ENCODE data around the gene EML3. TPM values are rescaled to one million over a fixed set of nuclear protein-coding genes. Genes with fewer than 3 reads are reported as not detected.

Gene EML3
- polyA plus RNA-seq, 2 of the 4 experiments (the other 2 are of a cell fraction): 15.2 to 27.2 TPM

- TF ChIP-seq EP300 (IDR thresholded peaks at IDR 0.05) (no peak), POLR2AphosphoS2 (conservative IDR thresholded peaks at IDR 0.05; ENCODE audit: low read length) (no peak), CHD4 (IDR thresholded peaks at IDR 0.05; ENCODE audit: borderline replicate concordance) (no peak), MAFK (IDR thresholded peaks at IDR 0.05; ENCODE audit: partially characterized antibody) (no peak), RCOR1 (IDR thresholded peaks at IDR 0.05; ENCODE audit: low read depth, low read length) (no peak), HOXB13 (CRISPR knock-in tag; IDR thresholded peaks at IDR 0.05; ENCODE audit: low read depth) (no peak), NPAS2 (CRISPR knock-in tag; IDR thresholded peaks at IDR 0.05; ENCODE audit: borderline replicate concordance) (no peak), FOSL2 (IDR thresholded peaks at IDR 0.05) (no peak), FOSL2 (CRISPR knock-in tag; IDR thresholded peaks at IDR 0.05) (peak; percentile 83), ATOH8 (CRISPR knock-in tag; IDR thresholded peaks at IDR 0.05; ENCODE audit: low read depth) (peak; percentile 77; the same call in 1 of the 2 replicates), ZSCAN20 (CRISPR knock-in tag; IDR thresholded peaks at IDR 0.05) (no peak), JUNB (IDR thresholded peaks at IDR 0.05) (peak; percentile 47), EHF (CRISPR knock-in tag; IDR thresholded peaks at IDR 0.05) (no peak), ZNF302 (CRISPR knock-in tag; IDR thresholded peaks at IDR 0.05) (no peak), NFE2L2 (conservative IDR thresholded peaks at IDR 0.05; ENCODE audit: low read length) (no peak), ZFP36 (IDR thresholded peaks at IDR 0.05; ENCODE audit: borderline replicate concordance, partially characterized antibody) (no peak), RFX5 (IDR thresholded peaks at IDR 0.05) (peak; percentile 100), HMGXB4 (CRISPR knock-in tag; IDR thresholded peaks at IDR 0.05; ENCODE audit: borderline replicate concordance) (no peak), ZC3H11A (IDR thresholded peaks at IDR 0.05) (no peak), MAZ (IDR thresholded peaks at IDR 0.05; ENCODE audit: borderline replicate concordance, low read depth, low read length) (no peak), EHMT2 (IDR thresholded peaks at IDR 0.05; ENCODE audit: low read depth) (no peak)
- TF ChIP-seq, protein P1, sequence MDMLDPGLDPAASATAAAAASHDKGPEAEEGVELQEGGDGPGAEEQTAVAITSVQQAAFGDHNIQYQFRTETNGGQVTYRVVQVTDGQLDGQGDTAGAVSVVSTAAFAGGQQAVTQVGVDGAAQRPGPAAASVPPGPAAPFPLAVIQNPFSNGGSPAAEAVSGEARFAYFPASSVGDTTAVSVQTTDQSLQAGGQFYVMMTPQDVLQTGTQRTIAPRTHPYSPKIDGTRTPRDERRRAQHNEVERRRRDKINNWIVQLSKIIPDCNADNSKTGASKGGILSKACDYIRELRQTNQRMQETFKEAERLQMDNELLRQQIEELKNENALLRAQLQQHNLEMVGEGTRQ (IDR thresholded peaks at IDR 0.05): no peak
- TF ChIP-seq, protein P2, sequence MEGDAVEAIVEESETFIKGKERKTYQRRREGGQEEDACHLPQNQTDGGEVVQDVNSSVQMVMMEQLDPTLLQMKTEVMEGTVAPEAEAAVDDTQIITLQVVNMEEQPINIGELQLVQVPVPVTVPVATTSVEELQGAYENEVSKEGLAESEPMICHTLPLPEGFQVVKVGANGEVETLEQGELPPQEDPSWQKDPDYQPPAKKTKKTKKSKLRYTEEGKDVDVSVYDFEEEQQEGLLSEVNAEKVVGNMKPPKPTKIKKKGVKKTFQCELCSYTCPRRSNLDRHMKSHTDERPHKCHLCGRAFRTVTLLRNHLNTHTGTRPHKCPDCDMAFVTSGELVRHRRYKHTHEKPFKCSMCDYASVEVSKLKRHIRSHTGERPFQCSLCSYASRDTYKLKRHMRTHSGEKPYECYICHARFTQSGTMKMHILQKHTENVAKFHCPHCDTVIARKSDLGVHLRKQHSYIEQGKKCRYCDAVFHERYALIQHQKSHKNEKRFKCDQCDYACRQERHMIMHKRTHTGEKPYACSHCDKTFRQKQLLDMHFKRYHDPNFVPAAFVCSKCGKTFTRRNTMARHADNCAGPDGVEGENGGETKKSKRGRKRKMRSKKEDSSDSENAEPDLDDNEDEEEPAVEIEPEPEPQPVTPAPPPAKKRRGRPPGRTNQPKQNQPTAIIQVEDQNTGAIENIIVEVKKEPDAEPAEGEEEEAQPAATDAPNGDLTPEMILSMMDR (IDR thresholded peaks at IDR 0.05): no peak
Measured at GRCh38 chr11:62556108-62556874, 56.3 kb downstream of the EML3 start (continued).

Data from A549 (cell line).